GM21360 (cell line): Measurements from ENCODE around the gene PHF21B.

Experiments
- ATAC-seq: cut with Tn5 transposase; IDR thresholded peaks from one replicate; pipeline ENCODE4 v1.9.1; 2021; ENCODE audit warnings: mild to moderate bottlenecking, moderate library complexity; ENCODE audit not compliant: unreplicated experiment

The PHF21B gene

DNA sequence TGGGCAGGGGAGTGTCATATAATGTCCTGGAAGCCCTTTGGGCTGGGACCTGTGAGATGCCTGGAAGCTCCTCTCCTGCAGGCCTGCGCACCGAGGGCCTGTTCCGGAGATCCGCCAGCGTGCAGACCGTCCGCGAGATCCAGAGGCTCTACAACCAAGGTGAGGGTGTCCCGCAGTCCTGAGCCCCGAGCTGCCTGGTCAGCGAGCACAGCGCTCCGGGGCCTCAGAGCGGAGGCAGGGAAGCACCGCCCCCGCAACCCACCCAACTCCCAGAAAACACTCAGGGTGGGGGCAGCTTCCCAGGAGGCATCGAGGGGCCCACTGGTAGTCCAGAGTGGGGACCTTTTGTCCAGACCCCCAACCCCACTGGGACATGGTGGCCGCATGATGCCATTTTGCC is 161.9 kb downstream of the PHF21B start:
- no peak for ATAC-seq

DNA sequence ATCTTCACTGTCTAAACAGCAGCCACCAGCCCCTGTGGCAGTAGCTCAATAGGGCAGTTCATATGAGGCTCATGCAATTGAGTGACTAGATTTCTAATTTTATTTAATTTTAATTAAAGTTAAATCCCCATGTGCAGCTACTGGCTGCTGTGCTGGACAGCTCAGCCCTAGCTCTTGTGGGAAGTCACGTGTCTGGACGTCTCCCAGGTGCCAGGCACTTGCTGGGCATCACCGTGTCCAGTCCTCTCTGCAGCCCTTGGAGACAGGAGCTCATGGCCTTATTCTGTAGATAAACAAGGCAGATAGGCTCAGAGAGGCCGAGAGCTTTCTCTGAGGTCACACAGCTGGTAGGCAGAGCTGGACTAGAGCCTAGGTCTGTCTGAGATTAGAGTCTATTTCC is 162.4 kb downstream of the PHF21B start:
- no peak for ATAC-seq

DNA sequence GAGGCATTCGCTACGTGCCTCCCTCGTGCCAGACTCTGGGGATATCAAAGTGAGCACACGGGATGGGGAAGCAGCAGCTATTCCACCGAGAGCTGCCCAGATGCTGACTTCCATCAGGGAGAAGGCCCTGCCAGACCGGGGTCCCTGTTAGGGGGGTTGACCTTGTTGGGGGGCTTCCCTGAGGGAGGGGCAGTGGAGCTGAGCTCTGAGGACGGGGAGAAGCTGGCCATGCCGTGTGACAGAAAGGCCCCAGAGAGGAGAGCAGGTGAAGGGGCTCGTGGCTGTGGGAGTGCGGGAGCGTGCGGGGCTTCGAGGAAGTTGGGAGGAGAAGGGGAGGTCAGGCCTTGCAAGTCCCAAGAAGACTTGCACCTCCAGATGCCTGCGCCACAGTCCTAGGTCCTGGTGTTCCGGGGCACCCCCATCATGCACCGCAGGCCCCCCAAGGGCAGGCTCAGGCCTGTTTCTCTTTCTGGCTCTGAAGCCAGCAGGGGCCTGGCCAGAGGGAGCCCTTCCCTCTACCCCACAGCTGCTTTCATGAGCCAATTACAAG is 163.0 kb downstream of the PHF21B start:
- no peak for ATAC-seq

DNA sequence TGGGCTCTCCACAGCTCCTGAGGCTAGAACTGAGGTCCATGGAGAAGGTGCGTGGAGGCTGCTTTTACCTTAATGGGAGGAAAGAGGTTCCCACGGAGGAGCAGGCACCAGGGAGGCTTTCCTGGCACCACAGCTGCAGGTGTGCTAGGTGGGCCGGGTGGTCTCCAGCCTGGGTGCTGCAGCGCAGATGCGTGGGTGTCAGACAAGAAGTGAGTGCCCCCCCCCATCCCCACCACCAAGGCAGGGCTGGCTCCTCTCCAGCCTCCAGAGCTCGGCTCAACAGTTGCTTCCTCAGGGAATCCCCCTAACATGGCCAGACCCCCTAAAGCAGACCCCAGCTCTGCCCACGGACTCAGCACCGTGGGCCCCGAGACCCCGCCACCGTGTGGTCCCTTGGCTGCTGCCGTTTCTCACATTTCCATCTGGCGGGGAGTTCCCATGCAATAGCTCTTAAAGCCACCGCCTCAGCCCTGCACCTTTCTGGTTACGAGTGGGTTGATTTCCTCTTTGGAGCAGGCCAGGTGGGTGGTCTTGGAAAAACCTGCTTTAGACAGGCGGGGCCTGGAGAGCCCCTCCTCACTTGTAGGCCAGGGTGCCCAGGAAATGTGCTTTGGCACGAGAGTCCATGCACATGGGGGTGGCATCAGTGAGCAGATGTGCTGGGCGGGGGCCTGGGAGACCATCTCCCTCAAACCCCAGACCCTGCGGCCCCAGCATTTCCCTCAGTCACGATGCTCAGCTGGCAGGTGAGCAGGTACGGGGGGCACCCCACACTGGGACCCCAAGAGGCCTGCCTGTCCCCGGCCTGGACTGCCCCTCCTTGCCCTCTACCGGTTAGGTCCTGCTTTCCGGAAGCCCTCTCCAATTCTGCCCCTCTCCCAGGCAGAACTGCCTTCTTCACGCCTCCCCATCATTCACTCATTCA is 163.7 kb downstream of the PHF21B start:
- ATAC-seq = no peak

DNA sequence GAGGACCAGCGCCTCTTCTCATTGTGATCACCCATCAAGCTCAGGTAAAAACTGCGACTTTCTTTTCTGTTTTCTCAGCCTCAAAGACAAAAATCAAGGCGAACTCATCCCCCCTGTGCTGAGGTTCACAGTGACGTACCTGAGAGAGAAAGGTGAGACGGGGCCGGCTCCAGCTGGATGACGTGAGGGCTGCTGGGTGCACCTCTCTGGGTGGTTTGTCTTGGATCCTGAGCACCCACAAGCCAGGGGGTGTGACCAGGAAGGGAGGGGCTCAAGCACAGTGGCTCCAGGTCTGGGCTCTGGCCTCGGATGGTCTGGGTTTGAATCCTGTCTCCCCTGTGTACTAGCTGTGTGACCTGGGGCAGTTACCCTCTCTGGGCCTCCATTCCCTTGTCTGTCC is 164.6 kb downstream of the PHF21B start:
- no peak for ATAC-seq

DNA sequence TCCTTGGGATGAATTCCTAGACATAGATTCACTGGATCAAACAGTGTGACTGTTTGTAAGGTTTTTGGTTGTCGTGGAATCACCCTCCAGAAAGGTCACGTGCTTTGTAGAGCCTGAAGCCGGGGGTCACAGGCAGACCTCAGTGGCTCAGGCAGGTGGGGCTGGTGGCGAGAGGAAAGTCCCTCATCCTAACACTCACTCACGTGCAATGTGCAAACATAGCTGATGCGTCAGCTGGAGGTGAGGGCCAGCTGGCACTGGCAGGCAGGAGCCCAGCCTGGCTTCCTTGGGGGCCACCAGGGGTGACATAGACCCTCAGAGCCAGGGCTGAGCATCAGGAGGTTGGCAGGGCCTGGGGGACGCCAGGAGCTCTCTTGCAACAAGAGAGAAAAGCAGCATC is 167.4 kb downstream of the PHF21B start:
- ATAC-seq = no peak

DNA sequence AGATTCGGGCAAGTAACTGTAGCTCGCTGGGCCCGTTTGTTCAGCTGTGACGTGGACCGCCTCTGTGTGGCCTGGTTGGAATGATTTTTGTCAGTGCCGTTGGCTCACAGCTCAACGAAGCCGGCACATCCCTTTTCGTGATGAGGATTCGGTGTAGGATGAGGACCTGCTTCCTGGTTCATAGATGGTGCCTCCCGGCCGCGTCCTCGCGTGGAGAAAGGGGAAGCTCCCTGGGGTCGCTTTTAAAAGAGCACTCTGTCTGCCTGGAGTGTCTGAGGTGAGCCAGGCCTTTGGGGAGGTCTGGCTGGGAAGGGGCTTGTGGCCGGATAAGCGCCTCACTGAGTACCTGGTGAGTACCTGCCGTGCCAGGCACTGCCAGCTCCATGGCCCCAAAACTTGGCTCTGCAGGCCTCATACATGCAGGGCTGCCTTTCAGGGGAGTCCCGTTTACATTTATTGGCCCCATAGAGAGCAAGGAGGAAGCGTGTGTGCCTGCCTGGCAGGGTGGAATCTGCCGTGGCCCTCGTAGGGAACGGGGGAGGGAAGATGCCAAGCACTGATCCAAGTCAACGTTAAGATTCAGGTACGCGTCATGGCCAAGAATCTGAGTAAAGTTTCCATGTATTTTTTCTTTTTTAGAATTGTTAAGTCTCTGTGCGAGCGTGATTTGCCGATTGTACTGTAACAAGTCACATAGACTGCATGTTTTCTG is 169.0 kb downstream of the PHF21B start:
- ATAC-seq = no peak

DNA sequence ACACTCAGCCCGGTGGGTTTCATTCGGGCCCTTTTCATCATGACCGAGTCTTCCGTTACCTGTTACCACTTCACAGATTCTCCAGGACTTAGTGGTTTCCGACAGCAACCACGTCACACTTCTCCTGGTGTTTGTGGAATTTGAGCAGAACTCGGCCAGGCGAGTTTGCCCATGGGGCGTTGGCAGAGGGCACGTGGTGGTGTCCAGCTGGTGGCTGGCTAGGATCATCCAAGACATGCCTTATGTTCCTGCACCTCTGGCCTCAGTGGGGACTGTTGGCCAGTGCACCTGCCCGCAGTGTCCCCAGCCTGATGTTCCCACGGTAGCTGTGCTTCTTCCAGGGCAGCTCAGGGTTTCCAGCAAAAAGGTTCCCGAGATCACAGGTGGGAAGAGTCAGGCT is 170.1 kb downstream of the PHF21B start:
- no peak for ATAC-seq

DNA sequence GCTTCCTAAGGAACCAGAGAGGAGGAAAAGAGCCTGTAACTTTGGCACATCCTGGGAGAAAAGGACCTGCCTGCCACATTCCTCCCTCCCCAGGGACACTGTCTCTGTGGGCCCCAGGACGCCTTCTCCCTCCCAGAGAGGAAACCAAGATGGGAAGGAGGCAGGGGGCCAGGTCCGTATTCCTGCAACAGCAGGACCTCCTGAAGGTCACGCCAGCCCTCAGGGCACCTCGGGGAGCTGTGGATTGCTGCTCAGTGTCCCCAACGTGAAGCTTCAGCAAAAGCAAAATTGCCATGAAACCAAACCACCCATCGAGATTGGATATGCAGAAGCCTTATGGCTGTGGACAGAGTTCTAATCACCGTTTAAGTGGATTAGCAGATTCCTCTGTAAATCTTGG is 170.7 kb downstream of the PHF21B start:
- no peak for ATAC-seq

DNA sequence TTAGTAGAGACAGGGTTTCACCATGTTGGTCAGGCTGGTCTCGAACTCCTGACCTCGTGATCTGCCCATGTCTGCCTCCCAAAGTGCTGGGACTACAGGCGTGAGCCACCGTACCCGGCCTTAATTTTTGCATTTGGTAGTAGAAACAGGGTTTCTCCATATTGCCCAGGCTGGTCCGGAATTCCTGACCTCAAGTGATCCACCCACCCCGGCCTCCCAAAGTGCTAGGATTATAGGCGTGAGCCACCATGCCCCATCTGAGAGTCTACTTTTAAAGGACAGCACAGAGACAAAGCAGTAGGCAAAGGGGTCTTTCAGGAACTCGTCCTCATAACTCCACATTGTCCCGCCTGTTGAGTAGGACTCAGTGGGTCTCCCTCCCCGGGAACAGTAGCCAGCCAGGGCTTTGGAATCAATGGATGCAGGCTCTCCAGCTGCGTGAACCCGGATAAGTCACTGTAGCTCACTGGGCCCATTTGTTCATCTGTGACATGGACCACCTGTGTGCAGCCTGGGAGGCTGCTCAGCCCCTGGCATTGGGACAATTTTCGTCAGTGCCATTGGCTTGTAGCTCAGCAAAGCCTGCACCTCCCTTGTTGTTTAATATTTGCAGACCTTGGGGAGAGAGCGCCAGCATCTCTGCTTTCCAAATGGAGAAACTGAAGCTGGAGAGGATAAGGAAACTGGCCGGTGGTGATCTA is 171.3 kb downstream of the PHF21B start:
- no peak for ATAC-seq

DNA sequence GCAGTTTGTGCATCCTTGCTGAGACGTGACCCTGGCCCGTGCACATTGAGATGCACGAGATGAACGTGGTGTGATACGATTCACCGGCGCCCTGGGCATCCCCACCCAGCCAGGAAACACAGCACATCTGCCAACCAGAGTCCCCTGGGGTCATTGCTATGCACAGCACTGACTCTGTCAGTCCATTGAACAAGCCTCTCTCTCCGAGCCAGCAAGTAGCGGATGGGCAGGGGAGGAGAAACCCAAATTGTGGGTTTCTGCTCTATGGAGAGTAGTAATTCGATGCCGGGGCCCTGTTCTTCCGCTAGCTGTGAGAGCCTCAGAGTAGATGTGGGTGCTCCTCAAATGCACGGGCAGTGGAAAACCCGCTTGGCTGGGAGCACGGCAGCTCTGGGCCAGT is 172.3 kb downstream of the PHF21B start:
- no peak for ATAC-seq

DNA sequence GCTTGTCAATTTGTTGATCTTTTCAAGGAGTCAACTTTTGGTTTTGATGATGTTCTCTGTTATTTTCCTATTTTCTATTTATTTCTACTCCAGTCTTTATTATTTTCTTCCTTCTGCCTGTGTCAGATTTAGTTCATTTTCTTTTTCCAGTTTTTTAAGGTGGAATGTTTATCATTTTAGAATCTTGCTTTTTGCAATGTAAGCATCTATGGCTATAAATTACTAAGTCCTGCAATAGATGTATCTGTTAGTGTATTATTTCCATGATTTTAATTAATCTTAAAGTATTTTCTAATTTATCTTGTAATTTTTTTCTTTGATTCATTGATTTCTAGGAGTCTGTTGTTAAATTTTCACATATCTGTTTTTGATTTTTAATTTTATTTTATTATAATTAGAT is 175.7 kb downstream of the PHF21B start:
- no peak for ATAC-seq

DNA sequence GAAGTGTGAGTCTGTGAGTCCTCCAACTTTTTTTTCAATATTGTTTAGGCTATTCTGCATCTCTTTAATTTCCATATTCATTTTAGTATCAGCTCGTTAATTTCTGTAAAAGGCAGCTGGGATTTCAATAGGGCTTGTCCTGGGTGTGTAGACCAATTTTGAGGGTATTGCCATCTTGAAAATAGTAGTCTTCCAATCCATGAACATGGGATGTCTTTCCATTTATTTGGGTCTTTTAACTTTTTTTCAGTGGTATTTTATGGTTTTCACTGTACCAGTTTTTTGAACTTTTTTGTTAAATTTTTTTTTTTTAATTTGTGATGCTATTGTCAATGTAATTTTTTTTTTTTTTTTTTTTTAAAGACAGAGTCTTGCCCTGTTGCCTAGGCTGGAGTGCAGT is 177.9 kb downstream of the PHF21B start:
- no peak for ATAC-seq
